Activated CD8-positive, alpha-beta T cell treated with anti-CD3 and anti-CD28 coated beads for 36 hours (primary cell): ENCODE measurements around the gene OPN1MW3. TPM values are rescaled to one million over a fixed set of nuclear protein-coding genes. Genes with fewer than 3 reads are reported as not detected.
"Not testable (repeated sequence)": the region's sequence is repeated elsewhere in the genome, so short reads cannot be mapped to it uniquely, and the experiment has no call there.

Experiments
- ATAC-seq: fragments of 200-7000 bp; cut with Tn5 transposase; one replicate; pipeline ENCODE4 v1.10.0; 2021; ENCODE audit warnings: mild to moderate bottlenecking, moderate library complexity
- CTCF ChIA-PET: fragments of 350-600 bp; sonication (Branson Sonifier 250); formaldehyde crosslinking; loops from one replicate; lab custom pipeline; 2021; ENCODE audit warnings: antibody characterized with exemption; lab: Charles Lee
- POLR2A ChIA-PET: fragments of 350-600 bp; sonication (Branson Sonifier 250); formaldehyde crosslinking; loops from one replicate; lab custom pipeline; 2021; ENCODE audit warnings: antibody characterized with exemption; lab: Charles Lee
- DNase-seq: peaks from one replicate; pipeline ENCODE4 v3.0.0-alpha.2; 2020
- H3K27ac Mint-ChIP-seq: one replicate; pipeline ENCODE4 v1.8.0; 2021; ENCODE audit warnings: mild to moderate bottlenecking, mixed read lengths
- H3K27me3 Mint-ChIP-seq: one replicate; pipeline ENCODE4 v1.8.0; 2021; ENCODE audit warnings: mixed read lengths
- H3K36me3 Mint-ChIP-seq: one replicate; pipeline ENCODE4 v1.8.0; 2021; ENCODE audit warnings: low read depth, mixed read lengths
- H3K4me1 Mint-ChIP-seq: one replicate; pipeline ENCODE4 v1.8.0; 2021; ENCODE audit warnings: low read depth, mixed read lengths
- H3K4me3 Mint-ChIP-seq: one replicate; pipeline ENCODE4 v1.8.0; 2021; ENCODE audit warnings: mild to moderate bottlenecking, moderate library complexity, mixed read lengths
- H3K9me3 Mint-ChIP-seq: one replicate; pipeline ENCODE4 v1.8.0; 2021; ENCODE audit warnings: mixed read lengths
- intact Hi-C: fragments of 100-400 bp; cut with micrococcal nuclease; formaldehyde crosslinking; loops from one replicate; pipeline ENCODE4 v1.10.0; 2022
- total RNA-seq, 2 experiments: library from RNA; stranded (reverse); gene quantifications; one replicate each; pipeline ENCODE4 v1.2.3, GENCODE V29; 2021
- TF ChIP-seq, protein P1 (sequence below): fragments of 200-600 bp; IDR thresholded peaks from one replicate; pipeline ENCODE4 v1.8.0; 2022; ENCODE audit warnings: antibody characterized with exemption, mild to moderate bottlenecking

Gene OPN1MW3
- total RNA-seq, 2 experiments from 2014 or later, result not detected

DNA sequence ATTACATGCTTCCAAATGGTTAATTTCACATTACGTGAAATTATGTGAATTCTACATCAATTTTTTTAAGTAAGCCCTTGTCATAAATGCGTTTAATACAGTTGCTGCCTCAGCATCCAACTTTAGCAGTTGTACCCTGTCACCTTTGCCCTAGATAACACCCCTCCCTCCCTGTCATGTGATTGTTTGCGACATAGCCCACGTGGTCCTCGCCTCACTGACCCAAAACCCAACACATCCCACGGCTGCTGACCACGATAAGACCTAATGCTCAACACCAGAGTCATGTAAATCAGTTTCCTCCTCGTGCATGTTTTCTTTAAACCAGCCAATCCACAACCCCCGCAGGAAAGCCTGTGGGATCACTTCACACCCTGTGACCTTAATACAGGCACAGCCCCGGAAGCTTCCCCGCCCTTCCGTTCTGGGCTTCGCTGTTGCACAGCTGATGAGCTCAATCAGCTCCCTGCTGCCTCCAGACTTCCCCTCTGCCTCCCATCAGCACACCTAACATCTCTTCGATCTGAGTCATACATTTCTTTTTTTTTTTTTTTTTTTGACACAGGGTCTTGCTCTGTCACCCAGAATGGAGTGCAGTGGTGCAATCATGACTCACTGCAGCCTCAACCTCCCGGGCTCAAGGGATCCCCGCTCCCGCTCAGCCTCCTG is 9.9 kb upstream of the OPN1MW3 start:
- DNase-seq, H3K9me3 Mint-ChIP-seq, POLR2A ChIA-PET, CTCF ChIA-PET, H3K27me3 Mint-ChIP-seq, H3K4me1 Mint-ChIP-seq, H3K4me3 Mint-ChIP-seq, intact Hi-C loops, H3K27ac Mint-ChIP-seq, H3K36me3 Mint-ChIP-seq: not testable (repeated sequence)
- peak; percentile 99 for ATAC-seq

DNA sequence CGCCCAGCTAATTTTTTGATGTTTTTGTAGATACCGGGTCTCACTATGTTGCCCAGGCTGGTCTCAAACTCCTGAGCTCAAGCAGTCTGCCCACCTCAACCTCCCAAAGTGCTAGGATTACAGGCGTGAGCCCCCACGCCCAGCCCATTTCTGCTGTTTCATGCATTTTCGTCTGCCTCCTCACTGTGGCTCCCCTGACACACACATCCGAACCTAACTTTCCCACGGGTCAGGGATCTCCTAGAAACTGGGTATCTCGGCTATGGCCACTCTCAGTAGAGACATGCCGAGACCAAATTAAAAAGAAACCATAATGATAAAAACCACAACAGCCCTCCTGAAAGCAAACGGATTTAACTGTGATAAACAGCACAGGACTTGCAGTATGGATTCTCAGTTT is 9.3 kb upstream of the OPN1MW3 start:
- H3K9me3 Mint-ChIP-seq, H3K36me3 Mint-ChIP-seq, CTCF ChIA-PET, H3K4me3 Mint-ChIP-seq, intact Hi-C loops, H3K4me1 Mint-ChIP-seq, DNase-seq, H3K27ac Mint-ChIP-seq, POLR2A ChIA-PET, H3K27me3 Mint-ChIP-seq: not testable (repeated sequence)
- ATAC-seq, result peak; percentile 3

DNA sequence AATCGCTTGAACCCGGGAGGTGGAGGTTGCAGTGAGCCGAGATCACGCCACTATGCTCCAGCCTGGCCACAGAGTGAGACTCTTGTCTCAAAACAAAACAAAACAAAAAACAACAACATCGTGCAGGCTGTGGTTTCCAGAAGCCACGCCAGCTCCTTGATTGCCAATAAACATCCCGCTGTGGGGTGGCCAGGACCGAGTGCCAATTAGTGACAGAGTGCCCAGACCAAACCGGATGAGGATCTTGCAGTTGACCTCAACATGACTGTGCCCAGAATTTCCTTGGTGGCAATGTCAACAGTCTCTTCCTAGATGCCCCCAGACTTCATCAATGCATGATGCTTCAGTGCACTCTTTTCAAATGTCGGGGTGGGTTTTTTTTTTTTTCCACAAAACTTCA is 1.3 kb downstream of the OPN1MW3 start:
- H3K9me3 Mint-ChIP-seq, result not testable (repeated sequence)

DNA sequence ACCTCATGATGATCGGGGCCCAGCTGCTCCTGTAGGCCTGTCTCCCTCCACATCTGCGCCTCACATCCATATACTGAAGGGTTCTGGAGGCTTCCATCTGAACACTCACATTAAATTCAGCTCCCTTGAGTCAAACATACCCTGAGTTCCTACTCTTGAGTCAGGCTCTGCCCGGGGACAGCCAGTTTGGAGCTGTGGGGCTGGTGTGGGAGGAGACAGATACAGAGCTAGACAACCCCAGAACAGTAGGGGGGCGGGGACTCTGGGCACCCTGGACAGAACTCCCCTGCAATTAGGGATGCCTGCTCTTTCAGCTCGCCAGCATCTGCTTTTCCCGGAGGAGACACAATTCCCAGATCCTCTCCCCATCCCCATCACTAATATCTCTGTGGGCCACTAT is 5.7 kb downstream of the OPN1MW3 start:
- H3K4me1 Mint-ChIP-seq, POLR2A ChIA-PET, CTCF ChIA-PET, H3K27me3 Mint-ChIP-seq, H3K36me3 Mint-ChIP-seq, DNase-seq, H3K27ac Mint-ChIP-seq, H3K4me3 Mint-ChIP-seq, H3K9me3 Mint-ChIP-seq, ATAC-seq, intact Hi-C loops: not testable (repeated sequence)

More for the DNA sequence above, 1.3 kb downstream of the OPN1MW3 start:
- H3K4me3 Mint-ChIP-seq, H3K27ac Mint-ChIP-seq, intact Hi-C loops, DNase-seq, ATAC-seq, H3K27me3 Mint-ChIP-seq, H3K36me3 Mint-ChIP-seq, H3K4me1 Mint-ChIP-seq, CTCF ChIA-PET, POLR2A ChIA-PET: not testable (repeated sequence)

DNA sequence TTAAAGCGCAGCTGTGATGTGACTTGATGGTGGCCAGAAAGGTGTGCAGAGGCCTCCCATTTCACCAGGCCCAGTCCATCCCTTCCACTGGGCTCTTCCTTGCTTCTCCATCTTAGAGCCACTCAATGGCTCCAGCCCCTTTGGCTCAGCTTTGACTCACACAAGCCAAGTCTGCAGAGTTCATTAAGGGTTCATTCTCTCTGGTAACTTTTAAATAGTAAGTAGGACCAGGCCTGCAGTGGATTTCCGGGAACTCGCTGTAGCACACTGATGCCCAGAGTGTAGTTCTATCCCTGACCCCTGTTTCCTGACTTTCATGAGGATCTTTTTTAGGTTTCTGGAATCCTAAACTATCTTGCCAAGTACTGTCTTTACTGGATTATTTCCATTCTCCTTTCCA is 11.9 kb downstream of the OPN1MW3 start:
- POLR2A ChIA-PET, H3K4me3 Mint-ChIP-seq, intact Hi-C loops, H3K27me3 Mint-ChIP-seq, DNase-seq, CTCF ChIA-PET, H3K27ac Mint-ChIP-seq, ATAC-seq, H3K9me3 Mint-ChIP-seq, H3K36me3 Mint-ChIP-seq, H3K4me1 Mint-ChIP-seq: not testable (repeated sequence)

DNA sequence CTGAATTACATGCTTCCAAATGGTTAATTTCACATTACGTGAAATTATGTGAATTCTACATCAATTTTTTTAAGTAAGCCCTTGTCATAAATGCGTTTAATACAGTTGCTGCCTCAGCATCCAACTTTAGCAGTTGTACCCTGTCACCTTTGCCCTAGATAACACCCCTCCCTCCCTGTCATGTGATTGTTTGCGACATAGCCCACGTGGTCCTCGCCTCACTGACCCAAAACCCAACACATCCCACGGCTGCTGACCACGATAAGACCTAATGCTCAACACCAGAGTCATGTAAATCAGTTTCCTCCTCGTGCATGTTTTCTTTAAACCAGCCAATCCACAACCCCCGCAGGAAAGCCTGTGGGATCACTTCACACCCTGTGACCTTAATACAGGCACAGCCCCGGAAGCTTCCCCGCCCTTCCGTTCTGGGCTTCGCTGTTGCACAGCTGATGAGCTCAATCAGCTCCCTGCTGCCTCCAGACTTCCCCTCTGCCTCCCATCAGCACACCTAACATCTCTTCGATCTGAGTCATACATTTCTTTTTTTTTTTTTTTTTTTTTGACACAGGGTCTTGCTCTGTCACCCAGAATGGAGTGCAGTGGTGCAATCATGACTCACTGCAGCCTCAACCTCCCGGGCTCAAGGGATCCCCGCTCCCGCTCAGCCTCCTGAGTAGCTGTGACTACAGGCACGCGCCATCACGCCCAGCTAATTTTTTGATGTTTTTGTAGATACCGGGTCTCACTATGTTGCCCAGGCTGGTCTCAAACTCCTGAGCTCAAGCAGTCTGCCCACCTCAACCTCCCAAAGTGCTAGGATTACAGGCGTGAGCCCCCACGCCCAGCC is 27.3 kb downstream of the OPN1MW3 start:
- H3K36me3 Mint-ChIP-seq, H3K4me1 Mint-ChIP-seq, DNase-seq, H3K9me3 Mint-ChIP-seq, CTCF ChIA-PET, POLR2A ChIA-PET, H3K4me3 Mint-ChIP-seq, H3K27ac Mint-ChIP-seq, intact Hi-C loops, H3K27me3 Mint-ChIP-seq: not testable (repeated sequence)
- peak; percentile 97 for ATAC-seq

DNA sequence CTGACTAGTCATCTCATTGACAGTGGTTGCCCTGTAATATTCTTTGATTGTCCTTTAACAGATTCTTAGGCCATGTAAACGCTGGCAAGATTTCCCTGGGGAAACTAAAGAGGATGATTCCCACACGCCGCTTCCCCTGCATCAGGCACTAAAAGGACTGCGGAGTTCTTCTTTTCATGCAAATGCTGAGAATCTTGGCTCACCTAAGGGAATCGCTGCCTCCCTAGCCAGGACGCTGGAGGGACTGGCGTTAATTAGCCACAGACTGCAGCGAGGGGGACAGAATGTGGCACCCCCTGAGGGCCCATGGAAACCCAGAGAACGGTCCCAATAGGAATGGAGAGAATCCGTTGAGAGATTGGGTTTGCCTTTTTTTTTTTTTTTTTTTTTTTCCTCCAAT is 29.0 kb downstream of the OPN1MW3 start:
- POLR2A ChIA-PET, intact Hi-C loops, H3K4me3 Mint-ChIP-seq, DNase-seq, CTCF ChIA-PET, H3K4me1 Mint-ChIP-seq, H3K27ac Mint-ChIP-seq, H3K27me3 Mint-ChIP-seq, H3K36me3 Mint-ChIP-seq, ATAC-seq, H3K9me3 Mint-ChIP-seq: not testable (repeated sequence)

DNA sequence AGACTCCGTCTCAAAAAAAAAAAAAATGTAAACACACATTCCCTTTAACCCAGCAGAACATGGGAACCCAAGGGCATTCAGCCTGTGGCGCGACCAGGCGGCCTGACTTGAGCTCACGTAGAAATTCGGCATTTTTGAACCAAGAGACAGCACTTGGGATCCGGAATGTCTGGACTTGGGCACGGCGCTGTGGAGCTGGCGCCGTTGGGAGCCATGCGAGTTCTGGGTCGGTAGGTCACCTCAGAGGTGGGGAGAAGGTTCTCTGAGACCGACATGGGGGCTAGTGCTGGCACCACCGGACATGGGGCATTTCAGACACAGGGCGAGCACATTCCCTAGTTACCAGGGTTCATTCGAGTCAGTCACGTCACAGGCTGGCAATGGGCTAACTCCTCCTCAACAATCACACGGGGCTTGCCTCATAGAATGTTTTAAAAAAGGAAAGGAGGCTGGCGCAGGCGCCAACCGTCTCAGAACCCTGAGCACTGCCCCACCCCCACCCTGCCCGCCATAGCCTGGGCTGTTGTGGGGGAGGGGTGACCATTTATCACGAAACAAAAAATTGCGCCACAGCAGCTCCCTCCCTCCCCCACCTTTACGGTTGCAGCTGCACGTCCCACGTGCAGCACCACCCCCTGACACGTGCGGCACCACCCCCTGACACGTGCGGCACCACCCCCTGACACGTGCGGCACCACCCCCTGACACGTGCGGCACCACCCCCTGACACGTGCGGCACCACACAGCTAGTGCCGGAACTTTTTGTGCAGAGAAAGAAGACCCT is 37.6 kb downstream of the OPN1MW3 start, which contains the start of gene TEX28:
TEX28 (minus strand) TSS at position 334 of the 784 bp plus-strand sequence. CDS start 3,007 bp downstream, outside the sequence.
- ATAC-seq (no peak), DNase-seq (no peak)
- no peak within 1 kb of the TSS for H3K4me3 Mint-ChIP-seq
- H3K27me3 Mint-ChIP-seq, result no peaks in the 10 kb centered on the region
- H3K4me1 Mint-ChIP-seq, result peaks cover 2% of the 10 kb centered on the region
- H3K9me3 Mint-ChIP-seq, result no peaks in the 10 kb centered on the region
- ChIA-PET POLR2A (no interaction called here), CTCF (no interaction called here)
- intact Hi-C loops, result no loop called here
- no peak within 1 kb of the TSS for H3K27ac Mint-ChIP-seq
- no peaks in the 10 kb centered on the region for H3K36me3 Mint-ChIP-seq
- TF ChIP-seq, protein P1, sequence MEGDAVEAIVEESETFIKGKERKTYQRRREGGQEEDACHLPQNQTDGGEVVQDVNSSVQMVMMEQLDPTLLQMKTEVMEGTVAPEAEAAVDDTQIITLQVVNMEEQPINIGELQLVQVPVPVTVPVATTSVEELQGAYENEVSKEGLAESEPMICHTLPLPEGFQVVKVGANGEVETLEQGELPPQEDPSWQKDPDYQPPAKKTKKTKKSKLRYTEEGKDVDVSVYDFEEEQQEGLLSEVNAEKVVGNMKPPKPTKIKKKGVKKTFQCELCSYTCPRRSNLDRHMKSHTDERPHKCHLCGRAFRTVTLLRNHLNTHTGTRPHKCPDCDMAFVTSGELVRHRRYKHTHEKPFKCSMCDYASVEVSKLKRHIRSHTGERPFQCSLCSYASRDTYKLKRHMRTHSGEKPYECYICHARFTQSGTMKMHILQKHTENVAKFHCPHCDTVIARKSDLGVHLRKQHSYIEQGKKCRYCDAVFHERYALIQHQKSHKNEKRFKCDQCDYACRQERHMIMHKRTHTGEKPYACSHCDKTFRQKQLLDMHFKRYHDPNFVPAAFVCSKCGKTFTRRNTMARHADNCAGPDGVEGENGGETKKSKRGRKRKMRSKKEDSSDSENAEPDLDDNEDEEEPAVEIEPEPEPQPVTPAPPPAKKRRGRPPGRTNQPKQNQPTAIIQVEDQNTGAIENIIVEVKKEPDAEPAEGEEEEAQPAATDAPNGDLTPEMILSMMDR, result no peak
